22Rv1 (cell line): ENCODE measurements around the gene AHSP.

Experiments used
- CTCF ChIP-seq: fragments of 450-650 bp; IDR thresholded peaks from 2 replicates; pipeline ENCODE4 v1.5.1; 2017; ENCODE audit warnings: mild to moderate bottlenecking
- ZFX ChIP-seq: fragments of 450-650 bp; IDR thresholded peaks from 2 replicates; pipeline ENCODE4 v1.6.1; 2017; ENCODE audit warnings: antibody characterized with exemption, borderline replicate concordance

DNA sequence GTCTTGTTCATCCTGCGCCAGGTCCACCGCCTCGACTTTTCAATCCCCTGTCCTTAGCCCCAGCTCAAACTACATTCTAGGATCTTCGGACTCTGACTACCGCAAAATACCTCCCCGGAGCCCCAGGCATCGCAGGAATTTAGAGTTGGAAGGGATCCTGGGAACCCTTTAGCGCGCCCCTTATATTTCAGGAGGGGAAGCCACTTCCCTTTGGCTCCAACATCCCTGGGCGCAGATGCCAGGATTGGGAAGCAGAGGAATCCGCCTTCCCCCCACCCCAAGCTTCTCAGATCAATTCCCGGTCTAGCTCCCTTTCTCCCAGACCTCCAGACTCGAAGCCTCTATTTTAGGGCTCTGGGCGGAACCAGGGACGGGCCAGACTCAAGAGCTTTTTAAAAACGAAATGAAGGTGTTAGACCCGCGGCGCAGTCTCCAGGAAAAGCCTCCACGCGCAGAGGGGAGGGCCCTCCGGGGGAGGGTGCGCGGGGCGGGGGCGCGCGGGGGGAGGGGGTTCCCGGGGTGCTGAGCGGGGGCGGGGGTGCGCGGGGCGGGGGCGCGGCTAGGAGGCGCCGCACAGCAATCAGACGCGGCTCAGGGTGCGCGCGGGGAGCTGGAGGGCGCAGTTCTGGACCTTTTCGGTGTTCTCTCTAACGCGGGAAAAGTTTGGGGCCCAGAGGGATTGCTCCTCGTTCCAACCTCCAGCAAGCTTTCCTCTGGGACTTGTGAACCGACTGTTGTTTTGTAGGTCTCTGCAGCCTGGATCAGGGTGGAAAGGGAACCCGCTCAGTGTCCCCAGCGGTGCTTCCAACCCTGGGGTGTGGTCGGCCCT is 1.6 kb downstream of the AHSP start:
- TF ChIP-seq CTCF (no peak), ZFX (no peak)
